Retinal pigment epithelial cell (primary cell): ENCODE results near the gene UGT1A1.

Source experiments
- DNase-seq: peaks from one replicate; pipeline ENCODE4 v3.0.0-alpha.2; 2010; ENCODE audit warnings: low read depth
- H3K4me3 ChIP-seq: 2 replicates; pipeline ENCODE4 v1.5.1; 2011; ENCODE audit warnings: mild to moderate bottlenecking, low read length, control low read depth, moderate library complexity
- TF ChIP-seq, protein P1 (sequence below): conservative IDR thresholded peaks from 2 replicates; pipeline ENCODE4 v1.5.1; 2011; ENCODE audit warnings: low read depth, low read length, control low read depth, inconsistent platforms

The UGT1A1 gene

DNA sequence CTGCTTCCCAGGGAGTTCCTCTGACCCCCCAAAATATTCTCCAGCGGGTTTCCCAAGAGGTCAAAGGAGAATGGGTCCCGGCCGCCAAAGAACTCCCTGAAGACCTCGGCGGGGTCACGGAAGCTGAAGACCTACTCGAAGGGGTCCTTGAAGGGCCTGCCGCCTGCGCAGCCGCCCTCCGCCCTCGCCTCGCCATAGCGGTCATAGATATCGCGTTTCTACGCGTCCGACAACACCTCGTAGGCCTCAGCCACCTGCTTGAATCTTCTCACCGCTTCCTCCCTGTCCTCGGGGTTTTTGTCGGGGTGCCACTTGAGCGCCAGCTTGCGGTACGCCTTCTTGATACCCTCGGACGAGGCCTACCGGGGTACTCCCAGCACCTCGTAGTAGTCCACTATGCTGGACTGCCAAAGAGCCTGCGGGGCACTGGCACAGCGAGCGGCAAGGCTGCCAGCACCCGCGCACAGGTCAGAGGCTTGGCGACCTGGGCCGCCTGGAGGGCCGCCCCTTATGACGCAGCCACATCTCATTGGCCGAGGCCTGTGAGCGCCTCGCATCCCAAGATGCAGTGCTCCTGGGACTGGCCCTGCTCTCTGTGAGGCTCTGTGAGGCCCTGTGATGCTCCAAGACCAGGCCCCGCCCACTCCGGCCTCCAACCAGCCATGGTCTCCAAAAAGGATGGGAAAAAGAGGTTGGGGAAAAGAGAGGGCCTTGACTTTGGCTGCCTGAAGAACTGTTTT is 5.0 kb upstream of the UGT1A1 start:
- TF ChIP-seq, protein P1, sequence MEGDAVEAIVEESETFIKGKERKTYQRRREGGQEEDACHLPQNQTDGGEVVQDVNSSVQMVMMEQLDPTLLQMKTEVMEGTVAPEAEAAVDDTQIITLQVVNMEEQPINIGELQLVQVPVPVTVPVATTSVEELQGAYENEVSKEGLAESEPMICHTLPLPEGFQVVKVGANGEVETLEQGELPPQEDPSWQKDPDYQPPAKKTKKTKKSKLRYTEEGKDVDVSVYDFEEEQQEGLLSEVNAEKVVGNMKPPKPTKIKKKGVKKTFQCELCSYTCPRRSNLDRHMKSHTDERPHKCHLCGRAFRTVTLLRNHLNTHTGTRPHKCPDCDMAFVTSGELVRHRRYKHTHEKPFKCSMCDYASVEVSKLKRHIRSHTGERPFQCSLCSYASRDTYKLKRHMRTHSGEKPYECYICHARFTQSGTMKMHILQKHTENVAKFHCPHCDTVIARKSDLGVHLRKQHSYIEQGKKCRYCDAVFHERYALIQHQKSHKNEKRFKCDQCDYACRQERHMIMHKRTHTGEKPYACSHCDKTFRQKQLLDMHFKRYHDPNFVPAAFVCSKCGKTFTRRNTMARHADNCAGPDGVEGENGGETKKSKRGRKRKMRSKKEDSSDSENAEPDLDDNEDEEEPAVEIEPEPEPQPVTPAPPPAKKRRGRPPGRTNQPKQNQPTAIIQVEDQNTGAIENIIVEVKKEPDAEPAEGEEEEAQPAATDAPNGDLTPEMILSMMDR, result no peak
- DNase-seq, result no peak
- no peak overlapping the region for H3K4me3 ChIP-seq

DNA sequence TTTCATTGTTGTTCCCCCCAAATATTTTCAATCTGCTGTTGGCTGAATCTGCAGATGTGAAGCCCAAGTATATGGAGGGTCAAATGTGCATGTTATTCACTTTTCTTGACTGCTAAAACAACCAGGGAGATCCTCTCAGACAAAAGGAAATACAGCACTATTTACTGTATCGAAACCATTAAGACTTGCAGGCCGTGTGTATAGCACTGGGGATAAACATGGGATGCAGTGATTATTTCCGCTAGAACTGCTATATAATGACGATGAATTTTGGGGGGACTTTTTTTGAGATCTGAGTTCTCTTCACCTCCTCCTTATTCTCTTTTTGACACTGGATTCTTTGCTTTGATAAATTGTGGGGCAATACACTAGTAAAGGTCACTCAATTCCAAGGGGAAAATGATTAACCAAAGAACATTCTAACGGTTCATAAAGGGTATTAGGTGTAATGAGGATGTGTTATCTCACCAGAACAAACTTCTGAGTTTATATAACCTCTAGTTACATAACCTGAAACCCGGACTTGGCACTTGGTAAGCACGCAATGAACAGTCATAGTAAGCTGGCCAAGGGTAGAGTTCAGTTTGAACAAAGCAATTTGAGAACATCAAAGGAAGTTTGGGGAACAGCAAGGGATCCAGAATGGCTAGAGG is 3.5 kb upstream of the UGT1A1 start:
- no peak for DNase-seq
- TF ChIP-seq, protein P1, result no peak
- H3K4me3 ChIP-seq, result no peak overlapping the region

DNA sequence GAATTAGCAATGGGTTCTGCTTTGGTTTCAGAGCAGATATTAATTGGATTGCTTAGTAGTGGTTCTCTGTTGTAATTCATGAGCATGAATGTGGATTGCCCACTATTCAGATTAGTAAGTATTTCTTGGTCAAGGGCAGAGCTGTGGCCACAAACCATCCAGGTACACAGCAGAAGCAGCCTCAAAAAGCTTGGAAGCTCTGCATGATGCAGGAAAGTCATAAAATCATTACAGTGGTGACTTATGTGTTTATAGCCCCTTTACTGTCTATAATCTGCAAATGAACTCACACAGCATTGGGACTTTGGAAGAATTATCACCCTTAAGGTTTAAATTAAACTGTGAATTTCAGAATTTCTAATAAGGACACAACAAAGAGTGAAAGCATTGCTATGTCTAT is 1.9 kb upstream of the UGT1A1 start:
- TF ChIP-seq, protein P1, result no peak
- H3K4me3 ChIP-seq, result no peak overlapping the region
- no peak for DNase-seq

DNA sequence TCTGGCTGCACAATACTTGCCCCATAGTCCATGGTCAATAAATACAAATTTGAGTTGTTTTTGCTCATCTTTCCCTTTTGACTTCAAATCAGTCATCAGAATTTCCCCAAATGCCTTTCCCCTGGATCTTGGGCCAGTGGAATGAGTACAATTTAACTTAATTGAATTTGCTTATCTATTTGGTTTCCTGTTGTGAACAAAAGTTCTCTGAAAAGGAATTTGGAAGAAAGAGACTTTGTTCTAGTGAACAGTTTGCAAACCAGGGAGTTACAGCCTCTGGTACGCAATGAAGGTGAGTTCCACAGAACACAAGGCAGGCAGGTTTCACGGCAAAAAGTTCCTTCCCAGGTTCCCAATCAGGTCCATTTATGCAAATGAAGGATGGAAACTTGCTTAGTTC is 1.2 kb upstream of the UGT1A1 start:
- no peak for DNase-seq
- H3K4me3 ChIP-seq, result no peak overlapping the region
- TF ChIP-seq, protein P1, result no peak

DNA sequence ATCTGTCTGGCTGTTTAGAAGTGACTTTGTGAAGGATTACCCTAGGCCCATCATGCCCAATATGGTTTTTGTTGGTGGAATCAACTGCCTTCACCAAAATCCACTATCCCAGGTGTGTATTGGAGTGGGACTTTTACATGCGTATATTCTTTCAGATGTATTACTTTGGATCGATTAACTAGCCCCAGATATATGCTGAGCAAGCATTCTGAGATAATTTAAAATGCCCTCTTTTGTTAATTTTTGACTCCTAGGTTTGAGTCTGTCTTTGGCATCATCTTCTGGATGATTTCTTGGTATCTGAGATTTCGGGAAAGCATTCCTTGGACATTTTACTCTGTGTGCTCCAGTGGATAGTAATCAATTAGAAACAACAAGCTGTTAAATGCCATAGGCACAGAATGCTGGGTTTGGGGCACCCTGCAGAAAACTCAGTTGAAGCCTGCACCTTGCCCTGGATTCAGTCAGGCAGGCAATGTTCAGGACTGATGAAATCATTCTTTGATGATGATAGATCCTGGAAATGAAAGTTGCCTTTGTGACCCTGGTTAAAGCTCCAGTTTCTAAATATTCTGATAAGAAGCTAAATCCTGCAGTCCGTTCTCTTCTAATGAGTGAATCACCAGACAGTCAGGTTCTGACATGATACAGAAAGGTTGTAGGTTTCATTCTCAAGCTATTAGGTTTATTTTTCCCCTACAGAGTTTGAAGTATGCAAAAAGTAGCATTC is 1.1 kb downstream of the UGT1A1 start:
- TF ChIP-seq, protein P1, result no peak
- no peak for DNase-seq
- H3K4me3 ChIP-seq, result no peak overlapping the region

DNA sequence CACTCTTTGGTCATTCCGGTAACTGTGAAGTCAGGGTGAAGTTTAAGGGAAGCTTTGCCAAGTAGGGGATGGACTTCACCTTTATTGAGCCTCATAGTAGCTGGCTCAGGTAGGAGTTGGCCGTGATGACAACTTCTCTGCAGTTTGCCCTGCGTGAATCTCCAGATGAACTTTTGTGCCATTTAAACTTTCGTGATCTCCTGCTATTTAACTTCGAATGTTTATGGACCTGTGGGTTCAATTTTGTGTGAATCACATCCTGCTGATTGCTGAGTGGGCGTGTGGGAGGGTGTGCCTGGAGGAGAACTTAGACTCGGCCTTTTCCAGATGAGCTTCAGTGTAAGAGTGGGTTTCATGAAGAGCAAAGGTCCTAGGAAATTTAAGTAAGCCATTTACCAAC is 4.2 kb downstream of the UGT1A1 start:
- H3K4me3 ChIP-seq, result no peak overlapping the region
- no peak for DNase-seq
- TF ChIP-seq, protein P1, result no peak
